Activated CD8-positive, alpha-beta T cell treated with anti-CD3 and anti-CD28 coated beads for 36 hours (primary cell): ENCODE data around the gene RAD51B. TPM values are rescaled to one million over a fixed set of nuclear protein-coding genes. Genes with fewer than 3 reads are reported as not detected.

Experiments
- ATAC-seq: fragments of 200-7000 bp; cut with Tn5 transposase; one replicate; pipeline ENCODE4 v1.10.0; 2021; ENCODE audit warnings: mild to moderate bottlenecking, moderate library complexity
- CTCF ChIA-PET: fragments of 350-600 bp; sonication (Branson Sonifier 250); formaldehyde crosslinking; loops from one replicate; lab custom pipeline; 2021; ENCODE audit warnings: antibody characterized with exemption; lab: Charles Lee
- POLR2A ChIA-PET: fragments of 350-600 bp; sonication (Branson Sonifier 250); formaldehyde crosslinking; loops from one replicate; lab custom pipeline; 2021; ENCODE audit warnings: antibody characterized with exemption; lab: Charles Lee
- DNase-seq: peaks from one replicate; pipeline ENCODE4 v3.0.0-alpha.2; 2020
- H3K27ac Mint-ChIP-seq: one replicate; pipeline ENCODE4 v1.8.0; 2021; ENCODE audit warnings: mild to moderate bottlenecking, mixed read lengths
- H3K27me3 Mint-ChIP-seq: one replicate; pipeline ENCODE4 v1.8.0; 2021; ENCODE audit warnings: mixed read lengths
- H3K36me3 Mint-ChIP-seq: one replicate; pipeline ENCODE4 v1.8.0; 2021; ENCODE audit warnings: low read depth, mixed read lengths
- H3K4me1 Mint-ChIP-seq: one replicate; pipeline ENCODE4 v1.8.0; 2021; ENCODE audit warnings: low read depth, mixed read lengths
- H3K4me3 Mint-ChIP-seq: one replicate; pipeline ENCODE4 v1.8.0; 2021; ENCODE audit warnings: mild to moderate bottlenecking, moderate library complexity, mixed read lengths
- H3K9me3 Mint-ChIP-seq: one replicate; pipeline ENCODE4 v1.8.0; 2021; ENCODE audit warnings: mixed read lengths
- CTCF ChIP-seq: fragments of 200-600 bp; IDR thresholded peaks from one replicate; pipeline ENCODE4 v1.8.0; 2022; ENCODE audit warnings: antibody characterized with exemption, mild to moderate bottlenecking
- intact Hi-C: fragments of 100-400 bp; cut with micrococcal nuclease; formaldehyde crosslinking; loops from one replicate; pipeline ENCODE4 v1.10.0; 2022
- total RNA-seq, 2 experiments: library from RNA; stranded (reverse); gene quantifications; one replicate each; pipeline ENCODE4 v1.2.3, GENCODE V29; 2021

The RAD51B gene
- total RNA-seq, 2 experiments from 2014 or later = 38.2 to 40.6 TPM

GRCh38 chr14:68512088-68512487 lies 692.5 kb downstream of the RAD51B start:
- H3K9me3 Mint-ChIP-seq = no peaks in the 10 kb centered on the region
- no peaks in the 10 kb centered on the region for H3K27me3 Mint-ChIP-seq
- ATAC-seq (no peak), DNase-seq (no peak)
- no peak overlapping the region for H3K4me3 Mint-ChIP-seq
- POLR2A ChIA-PET = no interaction called here
- H3K4me1 Mint-ChIP-seq = peaks cover 37% of the 10 kb centered on the region
- intact Hi-C loops = no loop called here
- no peak for TF ChIP-seq CTCF
- no peaks in the 10 kb centered on the region for H3K36me3 Mint-ChIP-seq
- no peak overlapping the region for H3K27ac Mint-ChIP-seq
- CTCF ChIA-PET = no interaction called here

- H3K27ac Mint-ChIP-seq = peak overlapping the region; percentile 1
Measured at GRCh38 chr14:68513137-68513536, 693.6 kb downstream of the RAD51B start.

GRCh38 chr14:68513838-68514607 lies 694.4 kb downstream of the RAD51B start:
- Mint-ChIP-seq H3K4me3 (no peak overlapping the region), H3K4me1 (peaks cover 33% of the 10 kb centered on the region), H3K27ac (no peak overlapping the region), H3K36me3 (no peaks in the 10 kb centered on the region), H3K27me3 (no peaks in the 10 kb centered on the region), H3K9me3 (no peaks in the 10 kb centered on the region)
- ChIA-PET POLR2A (interaction anchor here (0.6 to 1.2 kb wide), 2 partner anchors 14 to 20 kb away, joined by 3 to 4 read pairs; no protein-coding TSS in a partner anchor), CTCF (no interaction called here)
- no peak for TF ChIP-seq CTCF
- DNase-seq = no peak
- intact Hi-C loops = no loop called here
- no peak for ATAC-seq

More at GRCh38 chr14:68513137-68513536, 693.6 kb downstream of the RAD51B start:
- no peaks in the 10 kb centered on the region for H3K9me3 Mint-ChIP-seq
- ChIA-PET POLR2A (interaction anchor here (1.2 kb wide), 1 partner anchor 19 kb away, joined by 4 read pairs; no protein-coding TSS in a partner anchor), CTCF (no interaction called here)
- DNase-seq = no peak
- intact Hi-C loops = no loop called here
- TF ChIP-seq CTCF = no peak
- H3K27me3 Mint-ChIP-seq = no peaks in the 10 kb centered on the region
- no peak overlapping the region for H3K4me3 Mint-ChIP-seq
- H3K4me1 Mint-ChIP-seq = peaks cover 33% of the 10 kb centered on the region
- ATAC-seq = no peak
- H3K36me3 Mint-ChIP-seq = no peaks in the 10 kb centered on the region

- Mint-ChIP-seq H3K4me1 (peaks cover 40% of the 10 kb centered on the region), H3K9me3 (no peaks in the 10 kb centered on the region), H3K27ac (no peak overlapping the region), H3K4me3 (no peak overlapping the region), H3K27me3 (no peaks in the 10 kb centered on the region), H3K36me3 (no peaks in the 10 kb centered on the region)
- no peak for TF ChIP-seq CTCF
- ATAC-seq (no peak), DNase-seq (no peak)
- intact Hi-C loops = no loop called here
- ChIA-PET POLR2A (interaction anchor here (0.6 to 1.2 kb wide), 2 partner anchors 13 to 20 kb away, joined by 3 to 4 read pairs; no protein-coding TSS in a partner anchor), CTCF (no interaction called here)
Measured at GRCh38 chr14:68514608-68515194, 695.1 kb downstream of the RAD51B start.

GRCh38 chr14:68516342-68516741 lies 696.8 kb downstream of the RAD51B start:
- ChIA-PET CTCF (interaction anchor here (1.0 kb wide), 1 partner anchor 9 kb away, joined by 3 read pairs; no protein-coding TSS in a partner anchor), POLR2A (no interaction called here)
- H3K9me3 Mint-ChIP-seq = no peaks in the 10 kb centered on the region
- H3K4me1 Mint-ChIP-seq = peaks cover 41% of the 10 kb centered on the region
- H3K27me3 Mint-ChIP-seq = no peaks in the 10 kb centered on the region
- intact Hi-C loops = no loop called here
- TF ChIP-seq CTCF = no peak
- no peak overlapping the region for H3K4me3 Mint-ChIP-seq
- no peak overlapping the region for H3K27ac Mint-ChIP-seq
- H3K36me3 Mint-ChIP-seq = no peaks in the 10 kb centered on the region
- DNase-seq (no peak), ATAC-seq (no peak)
